NCI-H345 treated with DMSO at 0.1 percent for 48 hours (cell line): ENCODE data around the gene EEF1E1.

ENCODE experiments used
- DNase-seq: peaks from one replicate; lab custom pipeline; 2025; ENCODE audit not compliant: unreplicated experiment; lab: John Stamatoyannopoulos, UW

The EEF1E1 gene

DNA sequence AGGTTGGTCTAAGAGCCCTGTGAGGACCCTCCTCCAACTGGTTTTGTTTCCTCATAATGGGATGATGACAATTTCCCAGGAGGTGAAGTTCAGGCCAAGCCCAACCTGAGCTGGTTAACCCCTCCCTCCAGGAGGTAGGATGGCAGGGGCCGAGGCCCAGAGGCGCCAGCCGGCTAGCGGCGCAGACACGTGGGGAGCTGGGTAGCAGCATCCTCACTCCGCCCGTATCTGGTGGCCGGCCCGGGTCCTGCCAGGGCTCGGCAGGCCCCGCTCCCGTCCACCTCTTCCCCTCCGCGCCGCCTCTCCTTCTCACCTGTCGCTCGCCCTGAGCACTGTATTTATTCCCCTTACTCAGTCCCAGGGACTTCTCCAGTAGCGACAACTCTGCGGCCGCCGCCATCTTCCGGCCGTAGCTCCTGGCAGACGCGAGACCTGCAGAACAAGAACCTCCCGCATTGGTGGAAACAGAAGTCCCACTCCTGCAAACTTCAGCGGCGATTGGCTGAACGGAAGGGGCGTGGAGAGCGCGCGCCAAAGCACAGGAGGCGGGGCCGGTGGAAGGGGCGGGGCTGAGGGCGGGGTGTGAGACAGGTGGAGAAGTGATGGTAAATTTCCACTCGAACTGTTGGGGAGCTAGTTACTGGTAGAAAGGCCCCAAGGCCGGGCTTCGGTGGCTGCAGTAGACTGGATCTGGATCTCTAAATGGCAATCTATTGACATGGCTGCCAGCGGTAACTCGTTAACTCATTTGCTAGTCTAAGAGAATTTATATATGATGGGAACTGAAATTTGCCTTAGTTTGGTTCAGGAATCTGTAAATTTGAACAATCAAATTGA lies at the start of gene EEF1E1:
TSS of gene EEF1E1 (minus strand) at position 427 of the 837 bp plus-strand sequence. CDS start at position 400, 27 bp downstream.
- peak; percentile 45 for DNase-seq

DNA sequence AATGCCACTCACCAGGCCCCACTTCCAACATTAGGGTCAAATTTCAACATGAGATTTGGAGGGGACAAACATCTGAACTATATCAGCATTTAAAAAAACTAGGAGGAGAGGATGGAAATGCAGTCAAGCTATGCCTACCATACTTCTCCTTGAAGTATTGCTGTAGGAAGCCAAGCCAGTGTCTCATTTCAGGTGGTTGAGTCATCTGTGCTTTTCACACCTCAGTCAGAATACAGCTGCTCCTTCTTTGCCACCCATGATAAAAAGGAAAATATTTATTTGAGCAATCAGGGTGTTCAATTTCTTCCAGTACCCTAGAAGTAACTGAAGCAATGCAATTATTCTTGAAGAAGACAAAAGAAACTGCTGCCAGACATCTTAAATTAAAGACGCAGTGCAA lies 47.0 kb upstream of the EEF1E1 start:
- no peak for DNase-seq

DNA sequence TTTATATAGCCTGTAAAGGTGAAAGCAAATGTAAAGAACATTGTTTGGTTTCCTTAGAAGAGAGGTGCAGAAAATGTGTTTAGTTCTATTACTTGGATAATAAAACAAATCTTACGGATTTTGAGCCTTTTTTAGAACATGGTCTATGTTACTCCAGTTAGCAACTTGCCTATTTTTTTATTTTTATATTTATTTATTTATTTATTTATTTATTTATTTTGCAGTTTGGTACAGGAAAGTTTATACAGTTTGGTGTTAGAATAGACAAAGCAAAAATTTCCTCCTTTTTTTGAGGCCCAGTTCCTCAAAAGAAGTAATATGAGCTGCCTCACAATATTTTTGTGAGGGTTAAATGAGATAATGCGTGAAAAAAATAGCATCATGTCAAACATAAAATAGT lies 41.6 kb upstream of the EEF1E1 start:
- no peak for DNase-seq

DNA sequence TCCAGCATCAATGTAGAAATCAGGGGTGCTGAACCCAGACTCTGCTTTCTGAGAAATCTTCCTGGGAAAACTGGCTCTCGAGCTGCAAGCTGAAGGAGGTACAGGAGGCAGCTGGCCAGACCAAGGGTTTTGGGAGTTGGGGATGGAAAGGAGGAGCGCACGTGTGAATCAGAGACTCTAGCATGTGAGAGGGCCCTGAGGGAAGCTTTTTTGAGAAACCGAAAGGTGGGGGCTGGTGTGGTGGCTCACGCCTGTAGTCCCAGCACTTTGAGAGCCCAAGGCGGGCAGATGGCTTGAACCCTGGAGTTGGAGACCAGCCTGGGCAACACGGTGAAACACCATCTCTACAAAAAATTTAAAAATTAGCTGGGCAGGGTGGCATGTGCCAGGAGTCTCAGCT lies 37.1 kb upstream of the EEF1E1 start:
- DNase-seq = no peak

DNA sequence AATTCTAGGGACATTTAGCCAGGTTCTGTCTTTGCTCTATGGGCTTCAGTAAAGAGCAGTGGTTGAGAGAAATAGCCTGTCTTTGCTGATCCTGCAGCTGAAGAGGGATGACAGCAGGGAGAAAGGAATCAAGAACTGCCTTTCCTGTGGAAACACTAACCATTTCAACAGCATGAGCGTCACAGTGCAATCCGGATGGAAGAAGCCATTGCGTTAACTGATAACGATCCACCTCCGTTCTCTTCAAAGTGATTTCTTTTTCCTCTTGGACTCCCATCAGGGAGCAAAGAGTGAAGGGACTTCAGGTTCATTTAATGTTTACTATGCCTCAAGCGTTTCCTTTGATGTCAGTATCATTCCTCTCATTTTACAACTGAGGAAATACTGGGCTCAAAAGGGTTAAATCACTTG lies 35.2 kb upstream of the EEF1E1 start:
- DNase-seq = no peak

DNA sequence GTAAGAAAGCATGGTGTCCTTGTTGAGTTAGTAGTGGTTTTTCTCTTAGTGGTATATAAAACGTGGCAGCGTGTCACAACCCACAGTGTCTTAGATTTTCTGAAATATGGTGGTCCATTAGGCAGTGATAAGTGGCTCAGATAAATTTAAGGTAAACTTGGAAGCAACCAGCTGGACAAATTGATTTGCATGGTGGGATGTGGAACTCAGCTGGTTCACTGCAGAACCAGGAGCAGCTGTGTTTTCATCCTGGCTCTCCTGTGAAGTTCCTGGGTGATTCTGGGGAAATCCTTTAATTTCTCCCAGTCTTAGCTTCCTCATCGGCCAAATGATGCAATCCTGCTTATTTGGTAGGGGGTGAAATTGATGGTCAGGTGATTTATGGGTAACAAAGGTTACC lies 32.9 kb upstream of the EEF1E1 start:
- DNase-seq = no peak

DNA sequence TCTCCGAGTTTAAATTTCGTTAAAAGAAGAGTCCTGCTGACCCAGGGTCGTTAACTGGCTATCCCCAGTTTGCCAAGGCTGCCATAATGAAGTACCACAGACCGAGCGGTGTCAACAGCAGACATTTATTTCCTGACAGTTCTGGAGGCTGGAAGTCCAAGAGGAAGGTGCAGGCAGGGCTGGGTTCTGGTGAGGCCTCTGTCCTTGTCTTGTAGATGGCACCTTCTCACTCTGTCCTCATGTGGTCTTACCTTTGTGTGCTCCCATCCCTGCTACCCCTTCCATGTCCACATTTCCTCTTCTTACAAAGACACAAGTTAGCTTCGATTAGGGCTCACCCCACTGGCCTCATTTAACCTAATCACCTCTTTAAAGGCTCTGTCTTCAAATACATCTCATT lies 29.8 kb upstream of the EEF1E1 start:
- DNase-seq = no peak

DNA sequence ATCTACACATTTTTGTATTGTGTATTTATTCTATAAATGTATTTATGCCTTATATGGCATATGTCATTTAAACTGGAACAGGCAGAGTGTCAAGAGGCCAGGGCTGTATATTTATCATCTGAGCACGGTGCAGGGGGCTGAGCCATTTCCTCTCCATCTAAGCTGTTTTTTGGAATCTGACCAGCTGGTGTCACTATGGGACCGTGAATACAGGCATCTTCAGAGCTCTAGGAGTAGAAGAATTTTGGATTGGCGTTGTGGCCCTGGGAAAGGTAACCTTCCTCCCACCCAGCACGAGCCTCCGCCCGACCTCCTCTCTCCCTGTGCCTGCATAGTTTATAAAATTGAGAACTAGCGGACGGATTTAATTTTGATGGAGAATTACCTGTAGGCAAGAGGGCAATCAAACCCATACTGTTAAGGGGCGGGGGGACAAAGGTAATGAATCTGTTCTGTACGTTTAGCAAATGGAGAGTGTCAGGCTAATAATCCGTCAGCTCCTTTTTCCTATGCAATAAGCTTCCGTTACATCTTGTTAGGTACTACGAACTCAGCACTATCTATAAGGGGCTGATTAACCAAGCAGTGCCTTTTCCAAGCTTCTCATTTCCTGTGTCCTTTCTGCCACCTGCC lies 29.0 kb upstream of the EEF1E1 start:
- peak; percentile 0 for DNase-seq

DNA sequence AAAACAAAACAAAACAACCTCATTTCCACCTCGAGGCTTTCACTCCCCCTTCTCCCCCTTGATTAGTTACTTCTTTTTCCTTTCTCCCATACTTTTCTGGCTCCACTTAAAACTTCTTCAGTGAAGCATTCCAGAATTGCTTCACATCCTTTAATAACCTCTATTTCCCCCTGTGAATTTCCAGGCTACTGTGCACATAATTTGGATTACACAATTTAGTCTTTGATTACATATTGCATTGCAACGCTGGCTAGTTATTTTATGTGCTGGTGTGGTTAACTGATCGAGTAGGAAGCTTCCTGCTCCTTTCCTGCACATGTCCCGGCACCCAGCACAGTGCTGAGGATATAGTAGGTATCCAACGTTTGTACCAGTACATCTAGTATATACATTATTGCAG lies 28.1 kb upstream of the EEF1E1 start:
- DNase-seq = no peak

DNA sequence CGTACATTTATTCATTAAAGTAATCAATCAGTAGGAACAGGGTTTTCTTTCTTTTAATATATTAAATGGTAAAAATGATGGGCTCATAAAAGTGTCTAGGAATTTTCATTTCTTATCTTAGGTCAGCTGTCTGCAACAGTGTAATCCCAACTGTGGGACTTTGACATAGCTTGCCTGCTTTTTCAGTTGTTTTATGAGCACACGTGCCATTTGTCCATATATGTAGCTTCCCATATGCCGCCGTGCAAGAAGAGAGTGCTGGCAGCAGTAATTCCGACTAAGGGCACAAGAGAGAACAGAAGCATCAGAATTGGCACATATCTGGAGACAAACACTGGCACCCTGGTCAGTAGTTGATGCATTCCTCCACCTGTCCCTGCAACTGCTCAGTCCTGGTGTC lies 20.9 kb upstream of the EEF1E1 start:
- no peak for DNase-seq

DNA sequence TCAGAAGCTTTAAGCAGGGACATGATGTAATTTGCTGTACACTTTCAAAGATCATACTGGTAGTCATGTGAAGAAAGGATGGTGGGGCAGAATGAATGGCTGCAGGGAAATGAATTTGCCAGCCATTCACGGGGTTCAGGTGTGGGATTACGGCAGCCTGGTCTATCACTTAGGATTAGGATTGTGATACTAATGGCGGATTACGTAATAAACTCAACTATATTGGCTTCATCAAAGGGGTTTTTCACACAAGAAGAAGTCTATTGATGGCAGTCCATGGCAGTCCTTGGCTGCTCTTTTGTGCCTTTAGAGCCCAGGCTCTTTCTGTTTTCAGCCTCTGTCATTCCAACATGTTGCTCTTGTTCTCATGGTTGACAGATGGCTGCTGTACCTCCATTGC lies 12.6 kb upstream of the EEF1E1 start:
- DNase-seq = no peak

DNA sequence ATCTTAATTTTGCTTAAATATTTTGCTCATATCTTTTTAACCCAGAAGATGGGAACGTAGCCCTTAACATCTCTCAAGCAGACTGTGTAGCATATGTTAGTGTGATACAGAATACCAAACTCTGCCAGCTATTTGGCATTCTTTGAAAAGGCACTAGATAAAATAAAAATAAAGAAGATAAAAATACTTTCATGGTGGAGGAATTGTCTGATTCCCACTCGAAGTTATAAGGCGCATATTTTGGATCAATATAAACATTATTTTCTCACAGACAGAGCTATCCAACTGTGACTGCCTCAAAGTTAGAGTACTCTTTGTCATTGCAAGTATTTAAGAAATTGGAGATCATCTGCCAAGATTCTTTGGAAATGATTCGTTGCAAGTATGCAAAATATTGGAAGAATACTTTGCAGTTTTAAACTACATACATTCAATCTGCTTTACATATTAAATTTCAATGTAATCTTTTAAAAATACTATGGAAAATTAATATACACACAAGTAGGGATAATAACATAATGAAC lies 10.8 kb upstream of the EEF1E1 start:
- DNase-seq = no peak

DNA sequence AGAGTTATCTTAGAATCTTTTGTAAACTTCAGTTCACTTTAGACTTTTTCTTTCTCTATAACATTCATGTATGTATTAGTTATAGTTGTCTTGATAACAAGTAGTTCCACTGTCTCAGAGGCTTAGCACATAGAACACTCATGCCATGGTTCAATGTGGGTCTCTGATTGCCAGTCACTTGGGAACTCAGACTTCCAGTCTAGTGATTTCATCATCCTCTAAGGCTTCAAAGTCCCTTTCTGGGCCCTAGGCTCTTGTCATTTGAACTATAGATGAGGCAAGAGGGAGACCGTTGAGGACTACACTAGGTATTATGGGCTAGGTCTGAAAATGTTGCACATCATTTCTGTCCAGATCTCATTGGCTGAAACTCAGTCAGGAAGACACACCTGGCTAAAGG lies 8.4 kb upstream of the EEF1E1 start:
- DNase-seq = no peak

DNA sequence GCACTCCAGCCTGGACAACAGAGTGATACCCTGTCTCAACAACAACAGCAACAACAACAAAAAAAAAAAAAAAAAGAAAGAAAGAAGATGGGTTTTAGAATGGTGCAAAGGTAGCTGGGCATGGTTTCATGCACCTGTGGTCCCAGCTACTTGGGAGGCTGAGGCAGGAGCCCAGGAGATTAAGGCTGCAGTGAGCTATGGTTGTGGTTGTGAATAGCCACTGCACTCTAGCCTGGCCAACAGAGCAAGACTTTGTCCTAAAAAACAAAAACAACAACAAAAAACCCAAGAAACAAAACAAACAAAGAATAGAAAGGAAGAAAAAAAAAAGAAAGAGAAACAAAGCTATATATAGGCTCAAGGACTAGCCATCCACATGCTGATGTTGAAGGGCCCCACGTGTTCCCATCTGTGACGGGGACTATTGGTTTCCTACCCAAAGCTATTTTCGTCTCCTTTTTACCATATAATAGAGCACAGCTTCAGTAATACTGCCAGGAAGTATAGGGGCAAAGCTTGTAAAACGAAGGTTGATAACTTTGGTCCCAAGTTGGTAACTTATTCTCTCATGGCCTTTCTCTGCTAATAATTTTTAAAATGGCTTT lies 7.9 kb upstream of the EEF1E1 start:
- DNase-seq = no peak

DNA sequence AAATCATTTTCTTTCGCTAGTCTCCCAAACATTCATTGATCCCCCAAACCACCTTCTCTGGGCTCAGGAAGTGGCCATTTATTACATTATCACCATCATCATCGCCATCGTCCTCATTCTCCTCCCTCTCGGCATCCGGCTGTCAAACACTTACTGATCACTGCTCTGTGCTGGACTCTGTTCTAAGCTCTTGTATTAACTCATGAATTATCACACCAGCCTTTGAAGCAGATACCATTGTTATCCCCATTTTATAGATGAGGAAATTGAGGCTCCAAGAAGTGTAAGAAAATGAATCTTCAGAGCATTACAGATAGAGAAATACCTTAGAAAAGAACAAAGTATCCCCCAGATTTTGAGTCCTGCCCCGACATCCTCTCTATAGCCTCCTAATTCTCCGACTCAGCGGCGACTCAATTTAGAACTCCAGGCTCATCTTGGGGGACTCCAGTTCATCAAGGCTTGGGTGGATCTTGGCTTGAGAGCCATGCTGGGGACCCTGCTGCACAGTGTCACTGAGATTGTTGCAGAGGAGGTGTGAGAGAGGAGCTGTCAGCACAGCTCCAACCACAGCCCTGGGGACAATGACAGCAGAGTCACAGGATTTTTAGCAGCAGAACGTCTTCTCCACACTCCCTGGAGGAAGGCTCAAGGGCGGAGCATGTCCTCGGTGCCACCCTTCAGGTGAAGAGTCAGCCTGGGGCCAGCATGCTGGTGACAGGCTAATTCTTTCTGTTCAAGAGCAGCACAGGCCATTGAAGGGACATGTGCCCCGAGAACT lies 6.6 kb upstream of the EEF1E1 start:
- no peak for DNase-seq

DNA sequence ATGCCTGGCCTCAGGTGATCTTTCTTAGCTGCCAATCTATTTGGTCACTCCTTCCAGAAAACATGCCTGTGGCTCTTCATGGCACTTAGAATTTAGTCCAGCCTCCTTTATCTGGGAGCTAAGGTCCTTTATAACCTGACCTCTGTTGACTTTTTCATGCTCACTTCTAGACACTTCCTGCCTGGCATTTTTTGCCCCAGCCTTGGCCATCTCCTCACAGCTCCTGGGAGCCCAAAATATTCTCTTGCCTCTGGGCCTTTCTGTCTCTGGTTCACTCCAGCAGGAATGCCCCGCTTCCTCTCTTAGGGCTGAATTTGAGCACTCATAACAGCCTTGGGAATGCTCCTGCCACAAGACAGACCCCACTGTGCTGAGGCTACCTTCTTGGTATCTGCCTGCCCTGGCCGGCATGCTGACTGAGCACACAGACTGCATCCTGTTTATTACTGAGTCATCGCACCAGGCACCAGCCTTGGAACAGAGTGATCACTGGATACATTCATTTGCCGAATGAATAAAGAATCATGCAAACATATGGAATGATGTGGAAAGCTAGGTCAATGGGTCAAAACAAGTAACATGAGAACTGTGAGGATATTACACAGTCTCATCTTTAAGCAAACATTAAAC lies 5.8 kb upstream of the EEF1E1 start:
- no peak for DNase-seq

DNA sequence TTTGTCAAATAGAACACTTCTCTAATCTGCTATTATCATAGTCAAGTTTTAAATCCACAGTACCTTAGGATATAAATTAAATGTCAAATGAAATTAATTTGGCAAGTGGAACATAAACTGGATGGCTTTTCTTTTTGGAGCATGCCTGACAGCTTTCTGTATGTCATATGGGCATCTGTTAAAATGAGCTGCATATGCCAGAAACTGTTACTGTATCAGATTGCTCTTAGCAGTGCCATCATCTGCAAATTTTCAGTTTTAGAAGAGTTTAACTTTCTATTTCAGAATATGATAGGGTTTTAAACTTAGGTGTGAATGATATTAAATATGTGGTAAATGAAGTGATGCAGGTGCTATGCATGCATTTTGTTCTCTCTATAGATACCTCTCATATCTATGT lies 3.4 kb upstream of the EEF1E1 start:
- DNase-seq = no peak

DNA sequence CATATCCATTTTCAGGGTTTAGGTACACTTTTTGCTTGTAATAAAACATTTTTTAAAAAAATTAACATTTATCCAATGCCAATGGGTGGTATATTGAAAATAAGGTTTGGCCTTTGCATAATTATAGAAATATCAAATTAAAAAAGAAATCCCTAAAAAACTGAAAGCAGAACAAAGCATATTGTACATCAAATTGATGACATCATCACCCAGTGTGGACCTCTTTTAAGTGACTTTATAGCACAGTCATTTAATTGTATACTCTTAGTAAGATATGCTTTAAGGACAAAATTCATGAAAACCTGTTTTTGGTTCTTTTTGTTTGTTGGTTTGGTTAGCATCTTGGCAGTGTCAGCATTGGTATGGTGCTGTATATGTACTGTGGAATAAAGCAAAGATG lies 1.4 kb upstream of the EEF1E1 start:
- no peak for DNase-seq

DNA sequence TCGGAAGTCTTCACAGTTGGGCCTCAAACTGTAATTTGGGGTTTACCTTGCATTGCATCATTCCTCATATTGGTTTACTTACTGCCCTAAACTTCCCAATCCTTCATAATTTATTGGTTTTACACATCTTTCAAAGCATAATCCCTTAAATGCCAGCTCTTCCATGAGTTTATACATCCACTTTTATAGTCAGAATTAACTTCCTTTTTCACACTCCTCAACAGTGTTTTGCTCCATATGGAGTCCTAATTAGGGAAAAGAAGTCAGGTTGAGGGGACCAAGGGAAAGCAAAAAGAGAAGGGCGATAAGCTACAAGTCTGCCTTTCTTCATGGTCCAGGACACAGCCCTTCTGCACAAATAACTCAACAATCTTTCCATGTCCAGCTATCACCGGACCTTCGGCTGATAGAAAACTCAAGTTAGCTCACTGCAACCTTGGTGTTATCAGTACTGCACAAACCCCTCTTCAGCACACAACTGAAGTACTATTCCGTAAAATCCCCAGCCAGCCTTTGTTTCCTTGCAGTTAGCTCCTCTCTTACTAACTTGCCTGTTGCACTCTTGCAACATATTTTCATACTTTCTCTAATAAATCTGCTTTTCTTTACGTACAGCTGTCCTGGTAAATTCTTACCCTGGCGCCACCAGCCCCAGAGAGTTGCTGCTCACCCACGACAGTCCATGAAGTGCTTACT lies 2.0 kb downstream of the EEF1E1 start:
- DNase-seq = no peak

DNA sequence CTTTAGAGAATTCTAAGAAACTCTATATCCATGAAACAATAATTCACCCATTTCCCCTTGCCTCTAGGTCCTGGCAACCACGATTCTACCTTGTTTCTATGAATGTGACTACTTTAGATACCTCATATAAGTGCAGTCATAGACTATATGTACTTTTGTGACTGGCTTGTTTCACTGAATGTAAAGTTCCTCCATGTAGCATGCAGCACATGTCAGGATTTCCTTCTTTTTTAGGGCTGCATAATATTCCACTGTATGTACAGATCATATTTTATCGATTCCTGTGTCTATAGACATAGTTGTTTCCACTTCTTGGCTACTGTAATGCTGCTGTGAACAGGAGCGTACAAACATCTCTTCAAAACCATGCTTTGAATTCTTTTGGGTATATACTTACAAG lies 11.7 kb downstream of the EEF1E1 start:
- no peak for DNase-seq
